Cardiac fibroblast (primary cell): ENCODE results near the gene FANCI.

Experiments
- DNase-seq, 2 donors: peaks; one replicate each; pipeline versions ENCODE4 v3.0.0 to v3.0.0-alpha.2; 2010; ENCODE audit warnings: low read depth in 2 of 2
- H3K4me3 ChIP-seq, 2 donors: replicated peaks in 1 of 2; 1 replicate in 1 of 2; 2 replicates in 1 of 2; pipeline ENCODE4 v1.5.1; 2011; ENCODE audit warnings: low read depth in 2 of 2, low read length in 2 of 2, mild to moderate bottlenecking in 2 of 2, moderate library complexity in 1 of 2
- TF ChIP-seq, protein P1 (sequence below): IDR thresholded peaks from one replicate; pipeline ENCODE4 v1.5.1; 2011; ENCODE audit warnings: low read depth, mild to moderate bottlenecking, low read length, inconsistent platforms

The FANCI gene

DNA sequence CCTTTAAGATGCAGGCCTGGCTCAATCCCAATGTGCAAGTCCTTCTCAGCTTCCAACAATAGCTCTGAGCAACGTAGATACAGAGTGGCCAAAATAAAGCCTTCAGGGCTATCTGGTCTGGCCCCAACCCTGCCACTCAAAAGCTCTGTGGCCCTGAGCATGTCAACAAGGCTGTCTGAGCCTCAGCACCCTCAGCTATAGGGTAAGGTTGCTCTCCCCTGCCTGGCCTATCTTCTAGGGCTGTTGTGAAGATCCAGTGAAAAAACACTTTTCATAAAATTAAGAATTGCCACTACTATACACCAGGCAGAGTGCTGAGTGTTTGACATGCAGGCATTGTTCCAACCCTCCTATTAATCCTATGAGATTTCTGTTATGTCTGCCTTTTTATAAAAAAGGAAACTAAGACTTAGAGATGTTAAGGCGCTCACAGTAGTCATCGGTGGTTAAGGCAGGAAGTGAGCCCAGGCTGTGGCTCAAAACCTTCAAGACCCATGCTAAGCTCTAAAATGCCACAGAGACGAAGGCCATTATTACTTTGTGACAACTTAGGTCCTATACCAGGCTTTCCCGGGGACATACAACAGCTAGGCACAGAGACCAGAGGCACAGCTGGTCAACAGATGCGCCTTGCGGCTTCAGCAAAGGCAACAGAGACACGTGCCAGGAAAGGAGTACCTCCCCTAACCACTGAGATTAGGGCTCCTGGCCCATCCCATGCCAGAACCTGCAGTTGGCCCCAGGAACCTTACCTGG lies 85.7 kb downstream of the FANCI start:
- TF ChIP-seq, protein P1, sequence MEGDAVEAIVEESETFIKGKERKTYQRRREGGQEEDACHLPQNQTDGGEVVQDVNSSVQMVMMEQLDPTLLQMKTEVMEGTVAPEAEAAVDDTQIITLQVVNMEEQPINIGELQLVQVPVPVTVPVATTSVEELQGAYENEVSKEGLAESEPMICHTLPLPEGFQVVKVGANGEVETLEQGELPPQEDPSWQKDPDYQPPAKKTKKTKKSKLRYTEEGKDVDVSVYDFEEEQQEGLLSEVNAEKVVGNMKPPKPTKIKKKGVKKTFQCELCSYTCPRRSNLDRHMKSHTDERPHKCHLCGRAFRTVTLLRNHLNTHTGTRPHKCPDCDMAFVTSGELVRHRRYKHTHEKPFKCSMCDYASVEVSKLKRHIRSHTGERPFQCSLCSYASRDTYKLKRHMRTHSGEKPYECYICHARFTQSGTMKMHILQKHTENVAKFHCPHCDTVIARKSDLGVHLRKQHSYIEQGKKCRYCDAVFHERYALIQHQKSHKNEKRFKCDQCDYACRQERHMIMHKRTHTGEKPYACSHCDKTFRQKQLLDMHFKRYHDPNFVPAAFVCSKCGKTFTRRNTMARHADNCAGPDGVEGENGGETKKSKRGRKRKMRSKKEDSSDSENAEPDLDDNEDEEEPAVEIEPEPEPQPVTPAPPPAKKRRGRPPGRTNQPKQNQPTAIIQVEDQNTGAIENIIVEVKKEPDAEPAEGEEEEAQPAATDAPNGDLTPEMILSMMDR = no peak
- H3K4me3 ChIP-seq = no peak overlapping the region
- DNase-seq = no peak

DNA sequence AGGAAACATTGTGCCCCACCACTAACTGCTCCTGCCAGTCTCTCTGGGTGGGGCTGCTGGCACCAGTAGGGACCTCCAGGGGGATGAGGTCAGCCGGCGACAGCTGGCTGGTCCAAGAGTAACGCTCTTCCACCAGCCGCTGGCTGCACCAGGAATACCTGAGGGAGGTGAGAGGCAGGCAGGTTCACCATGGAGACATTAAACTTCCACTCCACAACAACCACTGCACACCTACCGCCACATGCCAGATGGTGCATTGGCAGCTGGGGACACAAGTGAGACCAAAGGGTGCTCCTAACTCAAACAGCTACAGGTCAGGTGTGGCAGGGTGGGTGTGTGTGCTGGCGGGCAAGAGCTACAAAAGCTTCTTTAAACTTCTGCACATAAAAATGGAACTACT lies 86.3 kb downstream of the FANCI start:
- no peak overlapping the region for H3K4me3 ChIP-seq
- no peak for DNase-seq
- TF ChIP-seq, protein P1 = no peak

DNA sequence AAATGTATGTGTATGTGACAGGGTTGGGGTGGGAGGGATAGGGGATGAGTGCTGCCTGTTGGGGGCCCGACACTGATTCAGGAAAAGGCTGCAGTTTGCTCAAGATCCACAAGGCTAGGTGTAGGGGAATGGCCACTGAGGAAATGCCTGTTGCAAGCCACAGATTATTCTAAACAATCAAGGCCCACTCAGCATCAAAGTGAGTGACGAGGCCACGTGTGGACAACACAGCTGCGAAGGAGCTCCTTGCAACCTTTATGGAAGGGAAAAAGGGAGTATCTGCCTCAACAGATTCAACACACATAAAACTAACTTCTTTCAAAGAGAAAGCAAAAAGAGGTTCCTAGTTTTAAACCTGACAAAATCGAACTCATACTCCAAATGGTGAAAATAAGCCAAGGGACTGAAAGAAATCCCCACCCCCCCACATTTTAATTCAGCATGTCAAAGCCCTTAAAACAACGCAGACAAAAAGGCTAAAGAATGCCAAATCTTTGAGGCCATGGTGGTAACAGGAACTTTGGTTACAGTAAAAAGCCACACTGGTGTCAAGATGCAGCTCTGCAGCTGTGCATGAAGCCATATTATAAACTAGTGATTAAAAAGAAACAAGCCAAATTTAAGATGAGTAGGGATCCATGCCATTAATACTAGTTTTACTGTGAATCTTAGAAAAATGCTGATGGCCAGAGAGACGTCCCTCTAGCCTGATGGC lies 87.3 kb downstream of the FANCI start:
- no peak for DNase-seq
- TF ChIP-seq, protein P1 = no peak
- no peak overlapping the region for H3K4me3 ChIP-seq

DNA sequence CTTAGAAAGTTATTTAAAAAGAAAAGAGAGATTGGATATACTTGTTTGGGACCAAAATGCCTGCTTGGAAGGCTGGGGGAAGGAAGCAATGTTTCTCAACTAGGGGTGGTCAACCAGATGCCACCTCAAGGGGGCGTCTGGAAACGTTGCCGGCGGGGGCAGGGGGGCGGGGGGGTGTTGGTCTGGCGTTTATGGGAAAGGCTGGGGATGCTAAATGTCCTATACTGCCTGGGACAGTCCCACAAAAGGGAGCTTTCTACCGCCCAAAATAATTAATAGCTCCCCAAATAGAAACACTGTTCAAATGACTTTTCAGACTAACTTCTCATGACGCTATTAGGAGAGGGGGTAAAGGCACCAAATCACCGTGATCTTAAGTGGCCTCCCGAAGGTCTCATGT lies 88.7 kb downstream of the FANCI start:
- H3K4me3 ChIP-seq = peak overlapping the region in 1 of 2 donors; percentile 88
- peak; percentile 28 to 37 for DNase-seq
- TF ChIP-seq, protein P1 = peak; percentile 43

DNA sequence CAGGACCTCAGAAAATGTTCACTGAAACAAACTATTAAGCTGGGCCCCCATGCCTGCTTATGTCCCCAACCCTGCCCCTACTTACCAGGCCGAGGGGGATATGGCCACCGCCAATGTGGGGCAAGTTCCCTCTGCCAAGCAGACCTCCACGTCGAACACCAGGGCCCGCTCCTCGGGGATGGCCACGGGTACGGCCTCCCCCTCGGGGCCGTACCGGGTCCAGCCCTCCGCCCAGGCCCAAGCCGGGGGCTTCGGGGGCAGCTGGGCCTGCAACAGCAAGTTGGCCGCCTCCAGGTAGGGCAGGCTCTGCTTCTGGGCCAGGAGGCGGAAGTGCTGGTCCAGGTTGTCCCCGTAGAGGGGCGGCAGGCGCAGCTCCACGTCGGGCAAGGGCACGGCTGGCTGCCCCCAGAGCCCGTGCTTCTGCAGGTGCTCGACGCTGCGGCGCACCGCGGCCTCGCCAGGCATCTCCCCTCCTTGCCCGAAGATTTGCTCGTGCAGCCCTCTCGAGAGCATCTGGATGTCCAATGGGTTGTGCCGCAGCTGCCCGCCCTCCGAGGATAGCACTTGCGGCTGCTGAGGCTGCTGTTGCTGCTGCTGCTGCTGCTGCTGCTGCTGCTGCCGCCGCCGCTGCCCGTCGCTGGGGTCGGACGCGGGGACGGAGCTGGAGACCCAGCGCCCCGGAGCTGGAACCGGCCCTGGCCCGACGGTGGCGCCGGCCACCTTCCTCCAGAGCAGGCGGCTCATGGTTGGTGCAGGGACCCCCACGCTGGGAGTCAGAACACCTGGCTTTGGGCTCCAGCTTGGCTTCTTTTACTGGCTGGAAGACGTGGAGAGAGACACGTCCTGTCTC lies 89.5 kb downstream of the FANCI start:
- no peak for DNase-seq
- TF ChIP-seq, protein P1 = no peak
- peak overlapping the region; percentile 88 to 89 for H3K4me3 ChIP-seq

DNA sequence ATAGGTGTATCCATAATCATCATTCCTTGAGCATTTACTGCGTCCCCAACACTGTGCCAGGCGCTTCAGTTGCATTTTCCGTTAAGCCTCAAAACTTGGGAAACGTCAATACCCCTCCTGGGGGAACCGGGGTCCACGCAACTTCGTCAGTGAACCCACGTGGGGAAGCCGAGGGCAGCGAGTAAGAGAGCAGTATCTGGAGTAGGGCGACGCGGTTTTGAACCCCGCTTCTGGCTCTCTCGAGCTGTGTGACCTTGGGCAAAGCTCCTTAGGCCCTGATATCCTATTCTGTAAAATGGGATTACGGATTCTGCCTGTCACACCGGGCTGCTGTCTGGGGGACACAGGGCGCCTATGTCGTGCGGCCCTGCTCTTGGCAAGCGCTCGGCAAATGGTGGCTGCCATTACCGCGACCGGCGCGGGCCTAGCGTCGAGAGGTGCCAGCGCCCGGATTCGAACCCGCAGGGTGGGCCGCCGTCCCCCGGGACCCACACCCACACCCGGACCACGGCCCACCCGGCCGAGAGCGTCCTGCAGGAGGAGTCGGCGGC lies 90.3 kb downstream of the FANCI start:
- TF ChIP-seq, protein P1 = no peak
- DNase-seq = no peak
- peak overlapping the region; percentile 88 to 89 for H3K4me3 ChIP-seq
